HEK293 (cell line): Measurements from ENCODE around the gene PRDM15.

Source experiments
- CTCF ChIA-PET: fragments of 350-600 bp; formaldehyde crosslinking; extraction: SDS; loops from one replicate; lab custom pipeline; 2021; ENCODE audit warnings: antibody characterized with exemption; lab: Yijun Ruan, JAX
- POLR2A ChIA-PET: fragments of 300-600 bp; formaldehyde crosslinking; extraction: SDS; loops from one replicate; lab custom pipeline; 2020; ENCODE audit warnings: antibody characterized with exemption, inconsistent platforms; lab: Yijun Ruan, JAX
- H3K27ac ChIP-seq: fragments of 200-500 bp; sonication (Bioruptor generic); 2 replicates; pipeline ENCODE4 v1.5.1; 2014; ENCODE audit warnings: low read depth, low read length, control low read depth, inconsistent platforms; ENCODE audit errors: extremely low read depth
- H3K36me3 ChIP-seq, 2 experiments: fragments of 200-500 bp in 1 of 2; sonication (Bioruptor generic) in 1 of 2; 1 replicate in 1 of 2; 2 replicates in 1 of 2; pipeline ENCODE4 v1.5.1; 2014 to 2017; ENCODE audit warnings: inconsistent platforms in 2 of 2, low read length in 2 of 2; ENCODE audit not compliant: control insufficient read depth in 2 of 2, insufficient read depth in 1 of 2
- H3K4me1 ChIP-seq: fragments of 200-500 bp; sonication (Bioruptor generic); 2 replicates; pipeline ENCODE4 v1.5.1; 2014; ENCODE audit warnings: mild to moderate bottlenecking, low read length, inconsistent platforms; ENCODE audit not compliant: control insufficient read depth, insufficient read depth
- H3K4me3 ChIP-seq: 2 replicates; pipeline ENCODE4 v1.5.1; 2011; ENCODE audit warnings: low read depth, mild to moderate bottlenecking, control low read depth, low read length, moderate library complexity
- H3K9me3 ChIP-seq: fragments of 200-500 bp; sonication (Bioruptor generic); 2 replicates; pipeline ENCODE4 v1.5.1; 2014; ENCODE audit warnings: low read depth, low read length, inconsistent platforms; ENCODE audit not compliant: control insufficient read depth, insufficient read depth
- EGR2 ChIP-seq: fragments of 450-650 bp; formaldehyde crosslinking; IDR thresholded peaks from 2 replicates; pipeline ENCODE4 v1.5.1; 2016; ENCODE audit warnings: low read depth, missing biosample characterization, missing genetic modification characterization
- IKZF3 ChIP-seq: fragments of 450-650 bp; IDR thresholded peaks from 2 replicates; pipeline ENCODE4 v1.5.0; 2018; ENCODE audit warnings: missing biosample characterization, mild to moderate bottlenecking, missing genetic modification characterization, moderate library complexity
- KLF10 ChIP-seq: fragments of 450-650 bp; IDR thresholded peaks from 2 replicates; pipeline ENCODE4 v1.5.1; 2018; ENCODE audit warnings: missing biosample characterization, mild to moderate bottlenecking, missing genetic modification characterization
- KLF9 ChIP-seq: fragments of 450-650 bp; formaldehyde crosslinking; IDR thresholded peaks from 2 replicates; pipeline ENCODE4 v1.5.1; 2016; ENCODE audit warnings: missing biosample characterization, missing genetic modification characterization, low read depth
- SETDB1 ChIP-seq: IDR thresholded peaks from one replicate; pipeline ENCODE4 v1.6.1; 2017; ENCODE audit warnings: mild to moderate bottlenecking, low read length, moderate library complexity, mixed read lengths; ENCODE audit not compliant: insufficient read length
- ZNF23 ChIP-seq: fragments of 450-650 bp; formaldehyde crosslinking; IDR thresholded peaks from 2 replicates; pipeline ENCODE4 v1.5.1; 2016; ENCODE audit warnings: missing biosample characterization, missing genetic modification characterization, borderline replicate concordance
- ZNF341 ChIP-seq: fragments of 450-650 bp; formaldehyde crosslinking; IDR thresholded peaks from 2 replicates; pipeline ENCODE4; 2016; ENCODE audit warnings: low read depth, missing biosample characterization, missing genetic modification characterization
- ZNF426 ChIP-seq: fragments of 450-650 bp; formaldehyde crosslinking; IDR thresholded peaks from 2 replicates; pipeline ENCODE4 v1.5.1; 2017; ENCODE audit warnings: missing biosample characterization, missing genetic modification characterization, mild to moderate bottlenecking, inconsistent platforms, moderate library complexity
- ZNF654 ChIP-seq: fragments of 450-650 bp; formaldehyde crosslinking; IDR thresholded peaks from 2 replicates; pipeline ENCODE4 v1.5.1; 2016; ENCODE audit warnings: low read depth, missing biosample characterization, missing genetic modification characterization
- ZNF664 ChIP-seq: fragments of 450-650 bp; formaldehyde crosslinking; IDR thresholded peaks from 2 replicates; pipeline ENCODE4 v1.5.1; 2016; ENCODE audit warnings: missing biosample characterization, missing genetic modification characterization
- ZNF677 ChIP-seq: fragments of 450-650 bp; IDR thresholded peaks from 2 replicates; pipeline ENCODE4 v1.5.0; 2018; ENCODE audit warnings: missing biosample characterization, mild to moderate bottlenecking, missing genetic modification characterization, moderate library complexity
- ZNF791 ChIP-seq: fragments of 450-650 bp; formaldehyde crosslinking; IDR thresholded peaks from 2 replicates; pipeline ENCODE4 v1.5.1; 2016; ENCODE audit warnings: missing biosample characterization, missing genetic modification characterization
- ZSCAN23 ChIP-seq: fragments of 450-650 bp; formaldehyde crosslinking; IDR thresholded peaks from 2 replicates; pipeline ENCODE4 v1.5.1; 2016; ENCODE audit warnings: missing biosample characterization, missing genetic modification characterization
- TF ChIP-seq, protein P1 (sequence below): fragments of 450-650 bp; IDR thresholded peaks from 2 replicates; pipeline ENCODE4 v1.5.1; 2018; ENCODE audit warnings: missing biosample characterization, missing genetic modification characterization

PRDM15 gene

DNA sequence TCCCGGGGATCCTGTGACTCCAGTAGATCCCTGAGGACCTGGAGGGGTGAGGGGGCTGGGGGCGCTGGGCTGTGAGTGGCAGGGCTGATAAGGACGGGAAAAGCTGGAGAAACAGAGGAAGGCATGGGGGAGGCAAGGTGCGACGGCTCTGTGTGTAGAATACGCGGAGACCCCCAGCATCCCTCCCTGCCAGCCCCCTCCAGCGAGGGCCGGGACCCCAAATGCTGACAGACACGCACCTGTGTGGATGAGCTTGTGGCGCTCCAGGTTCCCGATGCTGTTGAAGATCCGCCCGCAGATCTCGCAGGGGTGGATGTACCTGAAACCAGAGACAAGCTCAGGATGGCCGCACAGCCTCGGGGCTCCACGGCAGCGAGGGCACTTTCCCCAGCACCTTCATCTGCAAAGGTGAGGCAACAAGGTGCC, 59.3 kb downstream of the PRDM15 start:
- ChIA-PET CTCF (interaction anchor here (0.7 to 7.6 kb wide), 2 partner anchors 167 to 207 kb away, joined by 4 to 203 read pairs; no protein-coding TSS in a partner anchor), POLR2A (no interaction called here)
- H3K4me3 ChIP-seq, result no peak overlapping the region
- no peaks in the 10 kb centered on the region for H3K9me3 ChIP-seq
- H3K4me1 ChIP-seq, result no peaks in the 10 kb centered on the region
- H3K27ac ChIP-seq, result no peak overlapping the region
- TF ChIP-seq ZNF341 (tag by site-specific recombination) (no peak), ZNF677 (tag by site-specific recombination) (no peak), ZNF426 (tag by site-specific recombination) (no peak), EGR2 (tag by site-specific recombination) (no peak), KLF10 (tag by site-specific recombination) (no peak), ZNF654 (tag by site-specific recombination) (no peak), ZNF664 (tag by site-specific recombination) (no peak)
- TF ChIP-seq, all 188 proteins: peak for 0
- peaks cover 0 to 21% of the 10 kb centered on the region in 2 experiments; a peak in 1 of 3 replicates for H3K36me3 ChIP-seq

DNA sequence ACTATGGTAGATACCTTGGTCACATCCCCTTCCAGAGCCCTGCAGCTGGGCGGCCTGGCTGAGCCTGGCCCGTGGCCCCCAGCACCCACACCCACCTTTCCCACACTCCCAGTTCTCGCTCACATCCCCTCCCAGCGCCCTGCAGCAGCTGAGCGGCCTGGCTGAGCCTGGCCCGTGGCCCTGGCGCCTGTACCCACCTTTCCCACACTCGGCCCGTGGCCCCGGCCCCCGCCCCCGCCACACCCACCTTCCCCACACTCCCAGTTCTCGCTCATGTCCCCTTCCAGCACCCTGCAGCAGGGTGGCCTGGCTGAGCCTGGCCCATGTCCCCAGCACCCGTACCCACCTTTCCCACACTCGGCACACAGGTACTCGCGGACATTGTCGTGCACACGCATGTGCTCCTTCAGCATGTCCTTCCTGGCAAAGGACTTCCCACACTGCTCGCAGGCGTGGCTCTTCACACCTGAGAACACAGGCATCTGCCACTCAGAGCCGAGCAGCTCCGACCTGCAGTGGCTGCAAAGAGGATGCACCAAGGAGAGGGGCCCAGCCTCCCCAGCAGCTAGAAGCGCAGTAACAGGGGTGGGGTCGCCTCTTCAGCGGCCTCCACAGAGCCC, 59.8 kb downstream of the PRDM15 start:
- ChIA-PET POLR2A (no interaction called here), CTCF (interaction anchor here (0.7 to 7.6 kb wide), 2 partner anchors 167 to 207 kb away, joined by 4 to 203 read pairs; no protein-coding TSS in a partner anchor)
- Histone ChIP-seq H3K4me1 (no peaks in the 10 kb centered on the region), H3K36me3 (peaks cover 0 to 25% of the 10 kb centered on the region in 2 experiments; a peak in 1 of 3 replicates), H3K9me3 (no peaks in the 10 kb centered on the region), H3K27ac (no peak overlapping the region), H3K4me3 (no peak overlapping the region)
- TF ChIP-seq IKZF3 (tag by site-specific recombination), result no peak
- TF ChIP-seq EGR2 (tag by site-specific recombination), result peak; percentile 56; the same call in 1 of the 2 replicates
- peak; percentile 70 for TF ChIP-seq KLF9 (tag by site-specific recombination)

DNA sequence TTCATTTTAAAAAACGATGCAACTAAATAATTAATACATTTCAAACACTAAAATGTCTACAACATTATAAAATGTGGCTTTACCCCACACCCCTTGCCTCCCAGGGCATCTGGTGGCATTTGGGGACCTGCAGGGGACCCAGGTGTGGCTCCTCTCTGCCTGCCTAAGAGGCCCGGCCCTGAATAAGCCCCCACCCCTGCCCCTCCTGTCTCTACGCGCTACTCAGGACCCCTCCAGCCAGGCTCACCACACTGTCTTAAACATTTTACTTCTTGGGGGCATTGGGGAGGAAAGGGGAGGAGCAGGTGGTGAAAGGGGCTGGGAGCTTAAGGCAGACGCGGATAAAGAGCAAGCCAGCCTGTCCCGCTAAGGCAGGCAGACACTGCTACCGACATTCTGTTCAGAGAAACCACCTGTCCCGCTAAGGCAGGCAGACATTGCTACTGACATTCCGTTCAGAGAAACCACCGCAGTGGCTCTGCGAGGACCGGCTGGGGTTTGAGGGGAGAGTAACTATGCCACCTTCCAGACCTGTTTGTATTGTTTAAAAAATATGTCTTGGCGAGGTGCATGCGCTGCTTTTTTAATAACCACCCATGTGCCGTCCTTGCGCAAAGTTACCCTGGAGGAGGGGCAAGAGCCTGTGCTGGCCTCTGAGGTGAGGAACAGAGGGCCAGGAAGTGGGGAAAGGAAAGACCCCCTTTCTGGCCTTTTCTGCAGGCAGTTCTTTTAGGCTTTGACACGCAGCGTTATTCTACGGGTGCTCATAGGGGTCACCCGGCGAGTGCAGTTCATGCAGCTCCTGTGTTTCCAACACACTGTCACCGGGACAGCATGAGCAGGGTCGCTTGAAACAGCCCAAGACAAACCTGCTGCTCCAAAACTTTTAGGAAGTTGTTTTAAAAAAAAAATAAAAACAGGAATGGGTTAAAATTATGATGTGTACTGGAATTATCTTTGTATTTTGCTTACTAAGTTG, 61.0 kb downstream of the PRDM15 start:
- H3K36me3 ChIP-seq, result peaks cover 0 to 29% of the 10 kb centered on the region in 2 experiments; a peak in 1 of 3 replicates
- H3K9me3 ChIP-seq, result no peaks in the 10 kb centered on the region
- no peak overlapping the region for H3K27ac ChIP-seq
- POLR2A ChIA-PET, result no interaction called here
- H3K4me1 ChIP-seq, result no peaks in the 10 kb centered on the region
- TF ChIP-seq, protein P1, sequence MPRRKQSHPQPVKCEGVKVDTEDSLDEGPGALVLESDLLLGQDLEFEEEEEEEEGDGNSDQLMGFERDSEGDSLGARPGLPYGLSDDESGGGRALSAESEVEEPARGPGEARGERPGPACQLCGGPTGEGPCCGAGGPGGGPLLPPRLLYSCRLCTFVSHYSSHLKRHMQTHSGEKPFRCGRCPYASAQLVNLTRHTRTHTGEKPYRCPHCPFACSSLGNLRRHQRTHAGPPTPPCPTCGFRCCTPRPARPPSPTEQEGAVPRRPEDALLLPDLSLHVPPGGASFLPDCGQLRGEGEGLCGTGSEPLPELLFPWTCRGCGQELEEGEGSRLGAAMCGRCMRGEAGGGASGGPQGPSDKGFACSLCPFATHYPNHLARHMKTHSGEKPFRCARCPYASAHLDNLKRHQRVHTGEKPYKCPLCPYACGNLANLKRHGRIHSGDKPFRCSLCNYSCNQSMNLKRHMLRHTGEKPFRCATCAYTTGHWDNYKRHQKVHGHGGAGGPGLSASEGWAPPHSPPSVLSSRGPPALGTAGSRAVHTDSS (tag by site-specific recombination), result no peak
- no peak for TF ChIP-seq ZNF791 (tag by site-specific recombination)
- TF ChIP-seq ZNF23 (tag by site-specific recombination), result no peak
- no peak for TF ChIP-seq ZSCAN23 (tag by site-specific recombination)
- TF ChIP-seq SETDB1, result no peak
- CTCF ChIA-PET, result interaction anchor here (0.6 to 7.6 kb wide), 15 partner anchors 8 to 444 kb away, joined by 3 to 203 read pairs (median 5); no protein-coding TSS in a partner anchor
- H3K4me3 ChIP-seq, result no peak overlapping the region
